NCI-H774 (cell line): ENCODE measurements around the gene SUN2.

Experiments
- DNase-seq: peaks from one replicate; lab custom pipeline; 2025; lab: John Stamatoyannopoulos, UW

Gene SUN2

DNA sequence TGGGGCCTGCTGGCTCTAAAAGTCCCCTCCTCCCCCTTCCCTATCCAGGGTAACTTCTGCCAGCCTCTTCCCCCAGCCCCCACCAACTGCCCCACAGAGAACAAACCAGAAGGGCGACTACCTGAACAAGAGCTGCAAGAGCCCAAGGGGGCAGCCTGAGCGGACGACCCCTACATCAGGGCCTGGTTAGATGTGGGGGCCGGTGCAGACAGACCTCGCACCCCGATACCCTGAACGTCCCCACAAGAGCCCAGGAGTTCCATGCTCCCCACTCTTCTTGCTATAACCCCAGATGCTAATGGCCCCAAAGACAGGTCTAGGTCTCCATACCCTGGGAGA, 20.7 kb downstream of the SUN2 start:
- no peak for DNase-seq

DNA sequence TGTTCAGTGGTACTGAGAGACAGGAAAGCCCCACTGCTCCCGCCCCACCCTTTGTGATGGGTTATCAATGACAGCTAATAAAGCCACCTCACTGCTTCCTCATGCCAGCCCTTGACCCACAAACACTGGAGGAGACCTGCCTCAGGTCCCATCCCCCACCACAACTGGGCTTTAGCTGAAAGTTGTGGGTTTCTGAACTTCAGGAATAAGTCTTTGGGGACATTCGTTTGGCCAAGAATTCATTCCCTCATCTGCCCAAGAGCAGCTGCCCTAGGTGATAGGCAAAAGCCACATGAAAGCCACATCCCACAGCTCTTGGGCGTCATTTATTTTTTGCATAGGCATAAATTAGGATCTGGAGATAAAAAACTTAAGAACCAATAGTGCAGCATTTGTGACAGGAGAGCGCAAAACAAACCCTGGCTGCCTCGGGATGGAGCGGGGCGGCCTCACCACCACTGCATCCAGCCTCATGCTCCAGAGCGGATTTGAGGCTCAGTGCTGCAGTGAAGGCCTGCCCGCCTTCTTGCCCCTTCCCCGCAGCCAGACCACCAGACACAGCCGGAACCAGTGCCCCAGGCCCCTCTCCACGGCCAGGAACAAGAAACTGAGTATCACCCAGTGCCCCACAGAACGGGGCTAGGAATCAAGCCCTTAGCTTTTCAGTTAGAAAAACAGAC, 21.2 kb downstream of the SUN2 start:
- DNase-seq = no peak

DNA sequence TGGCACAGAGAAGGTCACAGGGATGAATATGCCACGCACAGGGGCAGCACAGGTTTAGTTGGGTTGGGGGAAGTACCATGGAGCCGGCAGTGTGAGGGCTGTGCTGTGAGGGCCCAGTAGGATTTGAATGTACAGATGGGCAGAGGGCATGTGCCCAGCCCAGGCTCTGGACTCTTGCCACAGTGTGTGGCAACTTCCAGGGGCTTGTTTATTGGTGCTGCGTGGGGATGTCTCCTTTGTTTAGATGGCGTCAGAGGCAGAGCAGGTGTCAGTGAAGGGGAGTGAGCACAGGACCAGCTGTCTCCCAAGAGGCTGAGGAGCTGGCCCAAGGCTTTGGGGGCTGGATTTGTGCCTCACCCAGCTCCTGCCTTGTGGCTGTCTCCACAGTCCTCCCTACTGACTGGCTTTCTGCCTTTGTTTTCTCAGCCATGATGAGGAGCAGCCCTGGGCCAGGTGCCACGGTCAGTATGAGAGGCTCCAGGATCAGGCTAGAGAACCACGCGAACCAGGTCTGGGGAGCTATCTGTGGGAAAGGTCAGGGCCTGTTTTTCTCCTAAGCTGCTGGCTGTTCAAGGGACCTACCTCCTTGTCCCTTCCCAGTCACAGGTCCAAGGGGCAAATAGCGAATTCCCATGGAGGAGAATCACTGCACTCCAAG, 21.9 kb downstream of the SUN2 start:
- no peak for DNase-seq

DNA sequence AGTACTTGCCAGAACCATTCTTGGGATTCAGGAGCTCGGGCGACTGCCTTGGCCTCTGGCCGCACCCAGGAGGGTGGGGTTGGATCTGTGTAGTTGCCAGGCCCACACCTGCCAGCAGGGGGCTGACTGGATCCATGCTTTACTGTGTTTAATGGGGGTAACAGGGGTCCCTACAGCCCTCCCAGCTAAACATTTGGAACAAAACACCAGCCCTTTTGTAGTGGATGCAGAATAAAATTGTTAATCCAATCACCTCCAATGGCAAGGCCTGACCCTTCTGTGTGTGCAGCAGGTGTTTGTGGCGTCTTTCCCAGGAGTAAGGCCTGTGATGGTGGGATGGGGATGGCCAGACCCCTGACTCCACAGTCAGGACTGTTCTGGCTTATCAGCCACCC, 22.5 kb downstream of the SUN2 start:
- DNase-seq = no peak

DNA sequence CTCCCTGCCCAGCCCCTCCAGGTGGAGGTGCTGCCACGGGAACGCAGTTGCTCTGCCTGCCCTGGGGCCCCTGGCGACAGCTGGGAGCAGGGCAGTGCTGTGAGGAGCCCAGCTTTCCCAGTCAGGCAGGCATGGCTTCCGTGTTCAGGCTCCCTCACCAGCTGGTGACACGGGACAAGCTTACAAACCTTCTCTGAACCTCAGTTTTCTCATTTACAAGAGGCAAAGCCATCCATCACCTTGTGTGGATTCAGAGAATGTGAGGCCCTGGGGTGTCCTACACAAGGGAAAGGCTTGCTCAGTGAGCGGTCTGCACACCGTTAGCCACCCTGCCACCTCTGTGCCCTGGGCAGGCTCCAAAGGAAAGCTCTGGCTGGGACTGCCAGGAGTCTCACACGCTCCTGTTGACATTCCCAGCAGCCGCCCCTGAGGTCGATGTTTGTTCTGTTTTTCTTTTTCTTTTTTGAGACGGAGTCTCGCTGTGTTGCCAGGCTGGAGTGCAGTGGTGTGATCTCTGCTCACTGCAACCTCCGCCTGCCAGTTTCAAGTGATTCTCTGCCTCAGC, 23.5 kb downstream of the SUN2 start:
- DNase-seq = no peak

DNA sequence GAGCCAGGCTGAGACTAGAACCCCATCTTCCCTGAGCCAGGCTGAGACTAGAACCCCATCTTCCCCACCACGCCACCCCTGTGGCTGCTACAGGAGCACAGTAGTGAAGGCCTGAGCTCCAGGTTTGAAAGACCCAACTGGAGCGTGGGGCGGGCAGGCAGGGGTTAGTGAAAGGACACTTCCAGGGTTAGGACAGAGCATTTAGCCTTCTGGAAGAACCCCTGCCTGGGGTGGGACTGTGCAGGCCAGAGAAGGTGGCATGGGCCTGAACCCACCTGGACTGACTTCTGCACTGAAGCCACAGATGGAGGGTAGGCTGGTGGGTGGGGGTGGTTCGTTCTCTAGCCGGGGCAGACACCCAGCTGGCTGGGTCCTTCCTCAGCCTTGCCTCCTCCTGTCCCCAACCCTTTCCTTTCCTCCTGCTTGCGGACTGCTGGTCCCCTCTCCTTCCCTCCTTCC, 24.1 kb downstream of the SUN2 start:
- DNase-seq = no peak

DNA sequence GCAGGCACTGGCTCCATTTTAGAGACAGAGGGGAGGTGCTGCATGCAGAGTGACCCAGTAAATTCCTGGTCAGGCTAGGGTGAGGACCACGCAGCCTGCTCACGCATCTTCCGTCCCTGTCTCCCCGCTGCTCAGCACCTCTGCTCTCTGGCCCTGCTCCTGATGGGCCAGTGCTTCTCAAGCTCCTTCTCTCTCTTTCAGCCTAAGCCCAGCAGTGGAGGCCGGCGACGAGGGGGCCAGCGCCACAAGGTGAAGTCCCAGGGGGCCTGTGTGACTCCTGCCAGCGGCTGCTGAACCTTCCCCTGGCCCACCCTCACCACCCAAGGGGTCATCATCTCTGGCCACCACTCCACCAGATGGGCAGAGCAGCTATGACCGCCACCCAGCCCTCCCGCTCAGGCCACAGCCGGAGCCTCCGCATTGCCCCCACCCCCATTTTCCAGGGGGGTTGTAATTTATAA, 25.4 kb downstream of the SUN2 start:
- no peak for DNase-seq

DNA sequence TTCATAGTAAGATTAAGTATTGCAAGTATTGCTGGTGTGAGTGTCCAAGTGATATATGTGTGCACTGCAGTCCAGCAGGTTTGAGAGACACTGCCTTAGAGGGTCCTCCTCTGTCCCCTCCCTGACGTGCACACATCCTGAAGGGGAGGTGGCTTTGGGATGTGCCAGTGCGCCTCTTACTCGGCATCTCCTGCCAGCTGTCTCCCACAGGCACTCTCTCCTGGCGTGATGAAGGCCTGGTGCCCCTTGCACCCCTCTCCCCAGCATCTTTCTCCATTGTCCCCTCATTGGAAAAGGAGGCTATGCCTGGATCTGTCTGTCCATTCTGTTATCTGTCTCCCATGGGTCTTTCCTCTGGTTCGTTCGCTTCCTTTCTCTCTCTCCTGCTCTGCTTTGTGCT, 25.9 kb downstream of the SUN2 start:
- no peak for DNase-seq

DNA sequence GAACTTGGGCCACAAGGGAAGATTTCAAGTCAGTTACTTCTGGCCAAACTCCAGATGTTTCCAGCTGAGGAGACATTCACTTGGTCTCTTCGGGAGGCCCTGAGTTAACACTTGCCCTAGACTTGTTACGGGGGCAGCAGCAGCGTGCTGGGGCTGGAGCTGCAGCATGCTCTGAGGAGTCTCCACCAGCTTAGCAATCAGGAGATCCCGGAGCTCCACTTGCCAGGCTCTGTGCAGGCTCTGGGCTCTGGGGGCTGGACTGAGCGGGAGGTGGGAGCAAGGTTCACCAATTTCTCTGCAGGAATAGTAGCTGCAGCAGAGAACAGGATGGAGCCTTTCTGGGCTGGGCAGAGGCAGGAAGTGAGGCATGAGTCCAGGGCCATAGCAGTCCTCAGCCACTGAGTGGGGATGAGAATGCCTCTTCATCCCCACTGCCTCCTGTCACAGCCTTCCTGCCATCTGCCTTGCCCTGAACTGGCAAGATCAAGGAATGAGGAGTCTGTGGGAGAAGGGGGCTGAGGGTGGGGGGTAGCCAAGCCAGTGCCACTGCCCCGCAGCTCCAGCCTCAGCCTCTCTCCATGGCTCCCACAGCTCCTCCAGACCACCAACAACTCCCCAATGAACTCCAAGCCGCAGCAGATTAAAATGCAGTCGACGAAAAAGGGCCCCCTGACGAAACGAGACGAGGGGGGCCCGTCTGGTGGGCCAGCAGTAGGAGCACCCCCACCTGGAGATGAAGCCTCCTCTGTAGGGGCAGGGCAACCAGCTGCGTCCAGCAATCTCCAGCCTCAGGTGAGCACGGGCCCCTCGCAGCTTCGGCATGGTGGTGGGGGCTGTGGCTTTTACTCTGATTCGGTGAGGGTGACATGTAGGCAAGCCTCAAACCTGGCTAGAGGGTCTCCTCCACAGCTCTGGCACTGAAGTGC, 26.7 kb downstream of the SUN2 start:
- DNase-seq = no peak

DNA sequence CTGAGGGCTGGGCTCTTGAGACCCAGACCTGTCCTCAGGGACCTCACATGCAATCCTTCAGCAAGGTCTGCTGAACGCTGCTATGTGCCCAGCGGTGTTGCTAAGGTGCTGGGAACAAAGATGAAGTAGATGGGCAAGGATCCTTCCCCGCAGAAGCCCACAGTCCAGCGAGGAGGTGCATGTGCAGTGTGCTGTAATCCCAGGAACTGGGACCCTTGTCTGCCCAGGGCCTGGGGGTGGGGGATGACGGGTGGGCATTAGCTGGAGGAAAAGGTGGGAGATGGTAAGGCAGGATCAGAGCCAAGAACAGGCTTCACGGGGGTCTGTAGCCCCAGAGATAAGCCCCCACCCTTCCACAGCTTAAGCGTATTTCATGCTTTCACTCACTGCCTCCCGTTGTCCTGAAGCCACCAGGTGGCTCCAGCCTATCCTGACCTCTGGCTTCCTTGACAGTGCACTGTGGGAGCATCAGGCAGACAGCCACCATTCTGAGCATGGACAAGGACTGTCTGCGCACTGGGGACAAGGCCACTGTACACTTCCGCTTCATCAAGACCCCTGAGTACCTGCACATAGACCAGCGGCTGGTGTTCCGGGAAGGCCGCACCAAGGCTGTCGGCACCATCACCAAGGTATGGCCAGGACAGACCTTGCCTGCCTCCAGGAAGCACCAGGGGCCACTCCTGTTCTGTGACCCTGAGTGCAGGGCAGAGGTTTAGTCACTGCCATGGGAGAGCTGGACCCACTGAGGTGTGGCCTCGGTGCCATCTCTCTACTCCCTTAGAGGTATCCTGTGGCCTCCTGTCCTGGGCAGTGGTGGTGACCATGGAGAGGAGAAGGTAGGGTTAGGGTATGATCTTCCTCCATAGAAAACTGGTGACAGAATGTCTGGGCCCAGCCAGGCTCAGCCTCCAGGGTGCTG, 28.0 kb downstream of the SUN2 start:
- no peak for DNase-seq

DNA sequence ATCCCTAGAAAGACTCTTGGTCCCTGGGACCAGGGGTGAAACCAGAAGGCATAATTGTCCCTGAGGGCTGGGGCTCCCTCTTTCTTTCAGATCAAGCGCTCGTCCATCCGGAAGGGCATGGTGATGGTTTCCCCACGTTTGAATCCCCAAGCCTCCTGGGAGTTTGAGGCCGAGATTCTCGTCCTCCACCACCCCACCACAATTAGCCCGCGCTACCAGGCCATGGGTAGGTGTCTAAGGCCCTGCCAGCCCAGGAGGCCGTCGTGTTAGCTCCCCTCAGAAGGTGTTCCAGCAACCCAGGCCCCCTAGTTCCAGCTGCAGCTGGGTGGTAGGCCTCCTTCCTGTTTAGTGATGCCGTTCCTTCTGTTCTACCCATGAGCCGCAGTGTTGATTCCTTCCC, 28.7 kb downstream of the SUN2 start:
- DNase-seq = no peak

DNA sequence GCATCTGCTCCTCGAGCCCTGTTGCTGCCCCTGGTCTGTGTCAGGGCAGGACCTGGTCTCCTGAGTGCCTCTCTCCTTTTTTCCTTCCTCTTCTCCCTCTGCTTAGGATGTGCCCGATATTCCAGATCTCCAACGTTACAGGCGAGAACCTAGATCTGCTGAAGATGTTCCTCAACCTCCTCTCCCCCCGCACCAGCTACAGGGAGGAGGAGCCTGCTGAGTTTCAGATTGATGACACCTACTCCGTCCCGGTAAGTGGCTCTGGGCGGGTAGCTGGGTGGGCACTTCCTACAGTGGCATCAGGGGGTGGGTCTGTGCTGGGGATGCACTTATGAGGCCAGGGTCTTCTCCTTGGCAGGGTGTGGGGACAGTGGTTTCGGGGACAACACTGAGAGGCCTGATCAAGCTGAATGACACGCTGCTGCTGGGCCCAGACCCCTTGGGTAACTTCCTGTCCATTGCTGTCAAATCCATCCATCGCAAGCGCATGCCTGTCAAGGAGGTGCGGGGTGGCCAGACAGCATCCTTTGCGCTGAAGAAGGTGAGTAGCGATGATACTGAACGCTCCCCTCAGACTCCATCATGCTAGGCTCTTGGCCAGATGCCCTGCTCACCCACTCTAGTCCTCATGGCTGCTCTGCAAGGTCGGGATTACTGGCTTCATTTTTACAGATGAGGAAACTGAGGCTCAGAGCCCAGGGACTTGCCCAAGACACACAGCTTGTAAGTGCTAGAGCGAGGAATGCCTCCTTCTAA, 29.7 kb downstream of the SUN2 start:
- no peak for DNase-seq

DNA sequence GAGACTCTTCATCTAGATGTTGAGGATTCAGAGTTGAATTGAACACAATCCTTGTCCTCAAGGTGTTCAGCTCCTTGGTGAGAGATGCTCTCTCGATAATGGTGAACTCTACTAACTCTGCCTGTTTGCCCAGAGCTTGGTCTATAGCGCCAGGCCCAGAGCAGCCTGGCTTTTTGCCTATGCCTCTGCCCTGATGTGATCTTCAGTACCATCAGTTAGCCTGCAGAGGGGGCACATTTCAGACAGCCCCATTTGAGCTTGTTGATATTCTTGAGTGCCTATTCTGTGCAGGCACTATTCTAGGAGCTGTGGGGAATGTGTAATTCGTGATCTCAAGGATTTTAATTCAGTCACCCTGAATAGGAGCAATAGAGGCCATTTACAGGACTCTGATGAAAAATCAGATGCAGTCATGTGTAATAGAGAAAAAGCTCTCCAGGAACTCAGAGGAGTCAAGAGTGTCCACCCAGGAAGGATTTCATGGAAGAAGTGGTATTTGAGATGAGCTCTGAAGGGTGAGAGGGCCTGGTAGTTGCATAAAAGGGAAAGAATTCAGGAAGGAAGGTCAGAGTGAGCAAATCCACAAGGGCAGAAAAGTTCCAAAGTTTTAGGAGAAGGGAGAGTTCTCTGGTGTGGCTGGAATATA, 30.7 kb downstream of the SUN2 start:
- no peak for DNase-seq

DNA sequence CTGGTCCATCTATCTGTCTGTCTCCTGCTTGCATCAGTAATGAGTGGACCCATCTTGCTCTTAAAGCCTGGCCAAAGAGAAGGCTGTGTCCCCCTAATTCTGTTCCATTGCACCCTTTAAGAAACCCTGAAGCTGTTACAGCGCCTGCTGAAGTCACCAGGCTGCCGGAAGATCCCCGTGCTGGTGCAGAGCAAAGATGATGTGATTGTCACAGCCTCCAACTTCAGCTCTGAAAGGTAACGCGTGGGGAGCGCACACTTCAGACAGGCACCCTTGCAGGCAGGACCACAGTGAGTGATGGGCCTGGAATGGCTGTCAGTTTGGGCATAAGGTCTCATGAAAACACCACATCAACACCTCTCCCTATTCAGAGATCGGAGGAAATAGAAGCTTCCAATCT, 31.6 kb downstream of the SUN2 start:
- no peak for DNase-seq

DNA sequence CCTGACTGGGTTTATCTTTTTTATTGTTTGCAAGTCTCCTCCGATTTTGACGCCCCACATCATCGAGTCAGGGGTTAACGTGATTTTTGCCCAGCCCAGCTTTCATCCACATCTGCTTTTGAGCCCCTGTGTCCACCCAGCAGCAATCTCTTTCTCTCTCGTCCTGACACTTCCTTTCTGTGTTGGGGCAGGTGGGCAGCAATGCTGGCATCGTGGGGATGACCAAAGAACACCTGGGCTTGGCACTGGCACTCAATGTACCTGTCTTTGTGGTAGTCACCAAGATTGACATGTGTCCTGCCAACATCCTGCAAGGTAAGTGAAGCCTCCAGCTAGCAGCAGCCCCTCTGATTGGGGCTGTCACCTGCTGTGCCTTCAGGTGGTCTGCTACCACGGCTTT, 34.2 kb downstream of the SUN2 start:
- DNase-seq = no peak

DNA sequence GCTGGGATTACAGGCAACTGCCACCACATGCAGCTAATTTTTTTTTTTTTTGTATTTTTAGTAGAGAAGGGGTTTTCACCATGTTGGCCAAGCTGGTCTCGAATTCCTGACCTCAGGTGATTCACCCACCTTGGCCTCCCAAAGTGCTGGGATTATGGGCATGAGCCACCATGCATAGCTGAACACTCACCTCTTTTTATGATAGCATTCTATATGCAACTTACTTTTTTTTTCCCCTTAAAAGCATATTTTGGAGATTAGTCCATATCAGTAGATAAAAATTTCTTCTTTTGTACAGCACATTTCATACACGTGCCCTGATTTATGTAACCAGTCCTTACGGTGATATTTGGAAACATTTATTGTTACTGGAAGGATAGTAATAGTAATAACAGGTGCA, 35.4 kb downstream of the SUN2 start:
- DNase-seq = no peak

DNA sequence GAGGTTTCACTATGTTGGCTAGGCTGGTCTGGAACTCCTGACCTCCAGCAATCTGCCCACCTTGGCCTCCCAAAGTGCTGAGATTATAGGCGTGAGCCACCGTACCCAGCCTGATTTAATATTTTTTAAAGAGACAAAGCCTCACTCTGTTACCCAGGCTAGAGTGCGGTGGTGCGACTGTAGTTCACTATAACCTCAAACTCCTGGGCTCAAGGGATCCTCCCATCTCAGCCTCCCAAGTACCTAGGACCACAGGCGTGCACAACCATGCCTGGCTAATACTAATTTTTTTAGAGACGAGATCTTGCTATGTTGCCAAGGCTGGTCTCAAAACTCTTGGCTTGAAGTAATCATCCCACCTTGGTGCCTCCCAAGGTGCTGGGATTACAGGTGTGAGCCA, 36.6 kb downstream of the SUN2 start:
- DNase-seq = no peak

DNA sequence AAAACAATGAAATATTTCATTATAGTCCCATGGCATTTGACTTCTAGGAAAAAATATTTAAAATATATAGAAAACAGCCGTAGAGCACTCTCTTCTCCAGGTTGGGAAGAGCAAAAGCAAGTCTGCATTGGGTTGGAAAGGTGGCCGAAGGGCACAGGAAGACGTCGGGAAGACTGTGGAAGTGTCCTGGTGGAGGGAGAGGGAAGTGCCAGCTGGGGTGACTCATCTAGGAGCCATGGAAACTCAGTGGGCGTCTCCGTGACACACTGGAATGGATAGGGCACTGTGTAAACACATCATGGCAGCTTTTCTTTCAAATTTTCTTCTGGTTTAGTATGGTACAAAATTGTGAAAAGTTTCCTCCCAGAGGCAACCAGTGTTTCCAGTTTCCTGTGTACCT, 37.4 kb downstream of the SUN2 start:
- DNase-seq = no peak

DNA sequence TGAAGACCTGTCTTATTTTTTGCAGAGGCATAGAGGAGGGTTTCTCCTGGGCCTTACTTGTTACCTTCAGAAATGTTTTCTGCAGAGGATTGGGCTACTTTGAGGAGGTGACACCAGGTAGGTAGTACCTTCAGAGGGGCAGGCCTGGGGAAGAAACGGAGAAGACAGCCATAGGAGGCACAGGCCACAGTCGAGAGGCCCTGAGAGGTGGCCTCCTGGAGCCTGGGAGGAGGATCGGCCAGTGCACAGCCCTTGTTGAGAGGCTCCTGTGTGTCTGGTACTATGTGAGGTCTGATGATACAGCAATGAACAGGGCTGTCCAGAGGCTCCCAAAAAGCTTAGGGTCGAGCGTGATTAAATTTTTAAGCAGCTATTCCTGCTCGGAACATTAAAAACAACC, 38.6 kb downstream of the SUN2 start:
- DNase-seq = no peak

DNA sequence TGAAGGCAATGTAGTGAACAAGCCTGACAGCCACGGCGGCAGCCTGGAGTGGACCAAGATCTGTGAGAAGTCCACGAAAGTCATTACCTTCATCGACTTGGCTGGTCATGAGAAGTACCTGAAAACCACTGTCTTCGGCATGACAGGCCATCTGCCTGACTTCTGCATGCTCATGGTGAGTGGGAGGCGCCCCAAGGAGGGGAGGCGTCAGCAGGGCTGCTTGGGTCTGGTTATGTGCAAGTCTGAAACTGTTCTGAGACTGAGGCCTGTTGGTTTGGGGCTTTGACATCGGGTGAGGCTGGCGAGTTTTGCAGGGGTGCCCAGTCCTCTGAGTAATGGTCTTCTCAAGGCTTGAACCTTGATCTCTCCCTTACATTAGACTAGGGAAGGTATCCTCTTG, 39.0 kb downstream of the SUN2 start:
- DNase-seq = no peak
